ENCODE measurements around the gene XPC. TPM values are rescaled to one million over a fixed set of nuclear protein-coding genes. Genes with fewer than 3 reads are reported as not detected.

XPC gene
- total RNA-seq, 1 donor, result 61.6 TPM

DNA sequence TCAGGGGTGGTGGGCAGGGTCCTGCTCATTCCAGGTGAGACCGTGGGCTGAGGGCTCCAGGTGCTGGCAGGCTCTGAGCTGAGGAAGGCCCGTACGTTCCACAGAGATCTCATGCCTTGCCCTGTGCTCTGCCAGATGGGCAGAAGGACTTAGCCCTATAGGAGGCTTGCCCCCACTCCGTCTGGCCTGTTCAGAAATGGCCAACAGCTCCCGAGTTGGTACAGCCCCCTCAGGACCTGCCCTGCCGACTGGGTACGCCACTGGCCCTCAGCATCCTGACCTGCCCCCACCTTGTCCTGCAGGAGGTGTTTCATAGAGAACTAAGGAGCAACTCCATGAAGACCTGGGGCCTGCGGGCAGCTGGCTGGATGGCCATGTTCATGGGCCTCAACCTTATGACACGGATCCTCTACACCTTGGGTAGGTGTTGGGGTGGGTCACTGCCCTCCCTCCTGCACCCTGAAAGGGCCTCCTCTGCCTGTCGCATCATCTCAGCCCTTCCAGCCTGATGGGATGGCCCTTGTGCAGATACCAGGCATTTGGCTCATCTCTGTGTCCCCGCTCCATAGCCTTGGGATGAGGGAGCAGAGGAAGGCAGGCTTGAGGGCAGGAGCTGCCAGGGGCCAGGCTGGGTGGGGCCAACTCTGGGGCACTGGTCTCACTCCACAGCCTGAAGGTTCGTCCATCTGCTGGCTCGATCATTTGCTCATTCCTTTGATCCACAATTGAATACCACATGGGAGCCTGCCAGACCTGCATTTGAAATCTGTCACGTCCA lies 39.3 kb downstream of the XPC start:
- DNase-seq (ENCODE audit: low read depth), result no peak
- TF ChIP-seq CTCF (IDR thresholded peaks at IDR 0.05; ENCODE audit: insufficient read depth, low read length), result no peak
- no peak overlapping the region for H3K4me3 ChIP-seq (ENCODE audit: low read depth, low read length)

- DNase-seq (ENCODE audit: low read depth), result no peak
- no peak overlapping the region for H3K4me3 ChIP-seq (ENCODE audit: low read depth, low read length)
- no peak for TF ChIP-seq CTCF (IDR thresholded peaks at IDR 0.05; ENCODE audit: insufficient read depth, low read length)
Observed at GRCh38 chr3:14138109-14138877, 40.1 kb downstream of the XPC start.

GRCh38 chr3:14137445-14137844 lies 41.0 kb downstream of the XPC start:
- no peak for DNase-seq (ENCODE audit: low read depth)
- no peak overlapping the region for H3K4me3 ChIP-seq (ENCODE audit: low read depth, low read length)
- TF ChIP-seq CTCF (IDR thresholded peaks at IDR 0.05; ENCODE audit: insufficient read depth, low read length), result no peak

GRCh38 chr3:14137004-14137403 lies 41.4 kb downstream of the XPC start:
- DNase-seq (ENCODE audit: low read depth), result peak; percentile 28

GRCh38 chr3:14135581-14135980 lies 42.8 kb downstream of the XPC start:
- no peak overlapping the region for H3K4me3 ChIP-seq (ENCODE audit: low read depth, low read length)
- TF ChIP-seq CTCF (IDR thresholded peaks at IDR 0.05; ENCODE audit: insufficient read depth, low read length), result no peak

More at GRCh38 chr3:14137004-14137403, 41.4 kb downstream of the XPC start:
- TF ChIP-seq CTCF (IDR thresholded peaks at IDR 0.05; ENCODE audit: insufficient read depth, low read length), result no peak
- no peak overlapping the region for H3K4me3 ChIP-seq (ENCODE audit: low read depth, low read length)

DNA sequence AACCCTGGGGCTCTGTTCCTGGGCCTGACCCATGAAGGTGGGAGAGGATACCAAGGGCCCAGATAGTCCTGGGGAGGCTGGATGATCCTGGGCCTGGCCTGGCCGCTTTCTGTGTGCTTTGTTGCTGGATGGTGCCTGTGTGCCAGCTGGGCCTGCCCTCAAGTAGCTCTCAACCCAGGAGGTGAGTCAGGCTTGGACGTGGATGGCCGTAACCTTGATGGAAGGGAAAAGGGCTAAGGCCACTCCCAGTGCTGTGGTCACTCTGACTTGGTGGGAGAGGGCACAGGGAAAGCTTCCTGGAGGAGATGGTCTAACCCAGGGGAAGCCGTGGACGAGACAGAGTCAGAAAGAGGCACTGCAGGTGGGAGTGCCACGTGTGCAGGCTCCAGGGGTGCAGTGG lies 44.1 kb downstream of the XPC start:
- no peak for TF ChIP-seq CTCF (IDR thresholded peaks at IDR 0.05; ENCODE audit: insufficient read depth, low read length)
- H3K4me3 ChIP-seq (ENCODE audit: low read depth, low read length), result no peak overlapping the region
- DNase-seq (ENCODE audit: low read depth), result no peak

More at GRCh38 chr3:14135581-14135980, 42.8 kb downstream of the XPC start:
- DNase-seq (ENCODE audit: low read depth), result no peak

Data from fibroblast of the aortic adventitia (primary cell).